GM18520 (cell line): ENCODE results near the gene BCDIN3D.

ENCODE experiments used
- ATAC-seq: cut with Tn5 transposase; IDR thresholded peaks from one replicate; pipeline ENCODE4 v1.9.1; 2021; ENCODE audit not compliant: unreplicated experiment

BCDIN3D gene

DNA sequence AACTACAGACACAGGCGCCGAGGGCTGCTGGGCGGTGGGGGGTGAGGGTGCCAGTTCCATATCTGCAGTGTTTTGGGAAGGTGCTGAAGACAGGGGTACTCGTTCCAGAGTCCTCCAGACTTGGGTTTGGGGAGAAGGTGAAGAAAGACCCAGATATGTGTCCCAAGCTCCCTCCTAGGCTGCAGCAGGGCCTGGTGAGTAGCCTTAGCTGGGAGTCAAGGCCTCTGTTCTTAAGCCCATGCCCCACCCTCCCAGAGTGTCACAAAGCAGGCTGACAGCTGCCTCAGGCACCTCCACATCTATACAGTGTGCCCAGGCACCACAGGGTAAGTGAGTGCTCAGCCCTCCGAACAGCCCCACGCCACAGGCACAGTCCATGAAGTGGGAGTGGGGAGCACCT lies 19.0 kb downstream of the BCDIN3D start:
- no peak for ATAC-seq

DNA sequence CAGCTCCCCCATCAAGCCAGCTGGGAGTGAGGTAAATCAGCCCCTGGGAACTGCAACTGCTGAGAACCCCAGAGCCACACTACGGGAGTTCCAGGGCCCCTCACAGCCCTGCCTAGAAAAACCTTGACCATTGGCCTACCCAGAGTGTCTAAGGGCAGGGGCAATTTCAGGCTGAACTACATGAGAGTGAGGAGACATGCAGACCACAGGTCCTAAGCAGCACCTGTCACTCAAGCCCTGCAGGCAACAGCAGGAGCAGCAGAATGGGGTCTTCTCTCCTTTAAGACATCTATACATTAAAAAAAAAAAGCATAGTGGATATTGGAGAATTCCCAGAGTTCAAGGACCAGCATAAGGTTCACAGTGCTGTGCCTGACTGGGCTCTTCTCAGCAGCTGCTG lies 19.6 kb downstream of the BCDIN3D start:
- no peak for ATAC-seq

DNA sequence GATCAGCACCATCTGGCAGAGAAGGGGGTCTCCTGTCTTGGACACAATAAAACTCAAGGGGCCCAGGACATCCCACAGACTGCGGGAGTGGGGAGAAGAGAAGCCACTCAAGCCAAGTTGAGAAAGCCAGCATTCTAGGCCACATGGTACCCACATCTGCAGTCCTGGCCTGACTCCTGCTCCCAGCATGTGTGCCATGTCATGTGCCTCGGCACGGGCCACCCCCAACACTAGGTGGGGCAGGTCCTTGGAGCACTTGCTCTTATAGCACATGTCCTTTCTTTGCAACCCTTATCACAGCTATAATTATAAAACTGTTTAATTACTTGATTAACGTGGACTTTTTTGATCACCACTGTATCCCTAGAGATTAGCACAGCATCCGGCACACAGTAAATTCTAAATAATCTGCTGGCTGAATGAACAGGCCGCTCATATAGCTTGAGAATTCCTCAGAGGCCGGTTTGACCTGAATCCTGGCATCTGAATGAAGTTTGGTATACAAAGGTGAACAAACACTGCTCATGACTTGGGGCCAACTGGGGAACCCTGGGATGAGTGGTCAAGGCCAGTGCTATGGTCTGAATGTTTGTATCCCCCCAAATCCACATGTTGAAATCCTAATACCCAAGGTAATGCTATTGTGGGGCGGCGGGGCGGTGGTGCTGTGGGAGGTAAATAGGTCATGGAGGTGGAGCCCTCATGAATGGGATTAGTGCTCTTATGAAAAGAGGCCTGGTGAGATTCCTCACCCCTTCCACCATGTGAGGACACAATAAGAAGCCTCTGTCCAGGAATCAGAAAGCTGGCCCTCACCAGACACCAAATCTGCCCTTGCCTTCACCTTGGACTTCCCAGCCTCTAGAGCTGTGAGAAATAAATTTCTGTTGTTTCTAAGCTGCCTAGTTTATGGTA lies 21.3 kb downstream of the BCDIN3D start:
- no peak for ATAC-seq

DNA sequence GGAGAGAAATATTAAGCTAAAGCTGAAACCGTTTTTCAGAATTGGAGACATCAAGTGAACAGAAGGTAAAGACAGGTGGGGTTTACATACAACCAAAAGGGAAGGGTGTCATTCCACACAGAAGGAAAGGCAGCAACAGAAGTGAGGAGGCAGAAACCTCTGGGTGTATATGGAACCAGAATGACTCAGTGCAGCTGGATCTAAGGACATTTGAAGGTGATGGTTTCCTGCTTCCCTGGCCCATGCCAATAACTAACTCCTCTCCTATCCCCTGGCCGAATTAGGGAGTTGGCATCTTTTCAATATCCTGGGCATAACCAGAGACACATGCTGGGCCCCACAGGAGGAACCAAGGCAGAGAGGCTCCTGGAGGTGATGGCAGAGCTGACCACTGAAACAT lies 23.1 kb downstream of the BCDIN3D start:
- no peak for ATAC-seq

DNA sequence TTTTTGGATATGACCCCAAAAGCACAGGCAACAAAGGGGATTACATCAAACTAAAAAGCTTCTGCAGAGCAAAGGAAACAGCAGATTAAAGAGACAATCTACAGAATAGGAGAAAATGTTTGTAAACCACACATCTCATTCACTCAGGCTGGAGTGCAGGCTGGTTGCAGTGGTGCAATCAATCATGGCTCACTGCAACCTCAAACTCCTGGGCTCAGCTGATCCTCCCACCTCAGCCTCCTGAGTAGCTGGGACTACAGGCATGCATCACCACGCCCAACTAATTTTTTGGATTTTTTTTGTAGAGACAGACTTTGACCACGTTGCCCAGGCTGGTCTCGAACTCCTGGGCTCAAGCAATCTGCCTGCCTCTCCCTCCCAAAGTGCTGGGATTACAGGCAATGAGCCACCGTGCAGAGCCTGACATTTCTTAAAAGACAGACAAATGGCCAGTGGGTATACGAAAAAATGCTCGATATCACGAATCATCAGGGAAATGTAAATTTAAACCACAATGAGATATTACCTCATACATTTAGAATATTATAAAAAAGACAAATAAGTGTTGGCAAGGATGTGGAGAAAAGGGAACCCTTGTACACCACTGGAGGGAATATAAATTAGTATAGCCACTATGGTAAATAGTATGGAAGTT lies 24.5 kb downstream of the BCDIN3D start:
- ATAC-seq = no peak

DNA sequence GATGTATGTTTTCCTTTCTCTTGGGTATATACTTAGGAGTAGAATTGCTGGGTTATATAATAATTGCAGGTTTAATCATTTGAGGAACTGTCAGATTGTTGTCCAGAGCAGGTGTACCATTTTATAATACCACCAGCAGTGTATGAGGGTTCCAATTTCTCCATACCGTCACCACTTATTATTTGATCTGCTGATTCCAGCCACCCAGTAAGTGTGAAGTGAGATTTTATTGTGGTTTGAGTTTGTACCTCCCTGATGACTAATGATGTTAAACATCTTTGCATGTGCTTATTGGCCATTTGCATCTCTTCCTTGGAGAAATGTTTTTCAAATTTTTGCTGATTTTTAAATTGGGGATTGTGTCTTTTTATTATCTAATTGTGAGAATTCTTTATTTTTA lies 29.8 kb downstream of the BCDIN3D start:
- ATAC-seq = no peak

DNA sequence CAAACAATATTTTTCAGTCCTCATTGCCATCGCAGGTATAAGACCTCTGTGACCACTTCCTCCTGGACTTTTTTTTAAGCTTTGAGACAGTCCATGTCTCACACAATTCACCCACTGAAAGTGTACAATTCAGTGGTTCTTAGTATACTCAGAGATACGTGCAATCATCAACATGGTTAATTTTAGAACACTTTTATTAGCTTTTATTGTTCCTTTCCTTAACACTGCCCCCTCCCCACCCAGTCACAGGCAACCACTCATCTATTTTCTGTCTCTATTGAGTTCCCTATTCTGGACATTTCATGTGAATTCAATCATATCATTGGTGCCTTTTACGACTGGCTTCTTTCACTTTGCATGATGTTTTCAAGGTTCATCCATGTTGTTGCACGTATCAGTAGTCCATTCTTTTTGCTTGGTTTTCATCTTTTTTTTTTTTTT lies 30.9 kb downstream of the BCDIN3D start:
- no peak for ATAC-seq

DNA sequence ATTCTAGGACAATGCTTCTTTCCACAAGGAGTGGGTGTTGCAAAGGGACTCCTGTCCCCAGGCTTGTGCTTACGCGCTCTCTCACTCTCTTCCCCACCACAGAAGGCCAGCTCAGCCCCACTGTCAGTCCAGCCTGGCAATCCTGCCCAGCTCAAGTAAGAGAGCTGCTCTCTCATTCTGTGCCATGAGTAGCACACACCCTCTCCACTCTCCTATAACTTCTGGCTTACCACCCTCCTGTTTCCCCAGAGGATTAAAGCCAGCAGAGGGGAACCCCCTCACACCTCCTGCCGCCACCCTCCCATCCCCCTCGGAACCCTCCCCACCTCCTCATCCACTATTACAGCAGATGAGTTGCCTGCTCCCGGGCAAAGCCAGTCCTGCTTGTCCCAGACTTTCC lies 31.8 kb downstream of the BCDIN3D start:
- ATAC-seq = no peak

DNA sequence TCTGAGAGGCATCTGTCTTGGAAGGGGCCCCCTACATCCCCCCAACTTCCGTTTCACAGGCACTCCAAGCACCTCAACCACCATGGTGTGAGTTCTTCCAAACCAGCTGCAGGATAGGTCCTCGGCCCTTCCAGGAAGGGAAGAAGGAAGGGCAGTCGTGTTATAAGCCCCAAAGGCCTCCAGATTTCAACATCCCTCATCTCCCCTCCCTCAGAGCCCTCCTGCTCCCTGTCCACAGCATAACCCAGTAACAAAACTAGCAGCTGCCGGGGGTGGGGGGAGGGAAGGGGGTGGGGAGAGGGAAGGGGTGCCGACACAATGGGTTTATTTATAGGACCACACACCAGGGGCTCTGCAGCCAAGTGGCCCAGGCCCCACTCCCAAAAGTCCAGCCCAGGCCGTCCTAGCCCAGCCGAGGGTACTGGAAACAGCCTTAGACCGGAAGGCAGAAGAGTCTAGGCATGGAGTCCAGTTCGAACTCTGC lies 33.0 kb downstream of the BCDIN3D start:
- no peak for ATAC-seq

DNA sequence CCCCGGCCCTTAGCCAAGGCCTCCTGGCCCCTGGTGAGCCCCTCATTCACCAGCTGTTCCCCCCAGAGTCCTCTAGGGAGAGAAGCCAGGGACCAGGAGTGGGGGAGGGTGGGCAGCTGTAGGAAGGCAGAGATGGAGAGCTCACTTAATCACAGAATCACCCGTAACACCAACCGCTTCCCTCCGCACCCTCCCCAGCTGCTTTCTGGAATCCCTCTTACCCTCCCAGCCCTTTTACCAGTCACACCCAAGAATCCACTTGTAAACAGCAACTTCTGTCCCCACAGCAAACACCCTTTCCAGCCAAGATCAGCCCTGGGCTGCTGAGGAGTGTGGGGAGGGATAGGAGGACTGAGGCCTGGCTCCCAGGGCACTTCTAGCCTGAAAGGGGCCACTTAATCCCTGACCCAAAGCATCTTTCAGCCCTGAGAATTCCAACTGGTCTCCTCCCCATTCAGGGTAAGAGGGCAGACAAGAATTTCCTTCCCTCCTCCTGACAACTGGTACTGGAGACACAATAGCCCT lies 33.5 kb downstream of the BCDIN3D start:
- no peak for ATAC-seq

DNA sequence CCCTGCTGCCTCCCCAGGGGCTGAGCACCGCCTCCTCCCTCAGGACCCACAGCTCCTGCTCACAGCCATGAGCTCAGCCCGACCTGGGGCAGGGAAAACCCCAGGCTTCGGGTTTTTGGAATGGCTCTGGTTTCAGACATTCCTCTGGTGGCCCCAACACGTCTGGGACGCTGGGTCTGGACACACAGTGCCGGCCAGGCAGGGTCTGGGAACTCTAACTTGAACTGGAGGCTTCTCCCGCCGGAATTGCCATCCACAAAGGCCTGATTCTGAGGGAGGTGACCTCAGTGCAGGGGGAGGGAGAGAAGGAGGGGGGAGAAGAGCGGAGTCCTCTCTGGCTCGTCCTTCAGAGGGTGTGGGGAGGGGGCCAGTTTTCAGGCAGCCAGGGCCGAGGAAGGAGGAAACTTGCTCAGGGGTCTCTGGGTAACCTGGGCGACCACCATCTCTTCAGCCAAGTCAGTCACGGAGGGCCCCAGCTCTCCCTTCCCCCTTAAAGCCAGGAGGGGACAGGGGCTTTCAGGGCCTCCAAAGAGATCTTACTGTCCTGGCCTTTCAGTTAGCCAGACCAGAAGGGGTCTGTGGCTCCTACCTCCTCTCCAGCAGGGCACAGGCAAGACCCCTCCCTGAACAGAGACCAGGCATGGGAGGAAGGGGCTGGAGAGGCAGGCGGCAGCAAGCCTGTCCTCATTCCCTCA lies 34.1 kb downstream of the BCDIN3D start:
- ATAC-seq = no peak

DNA sequence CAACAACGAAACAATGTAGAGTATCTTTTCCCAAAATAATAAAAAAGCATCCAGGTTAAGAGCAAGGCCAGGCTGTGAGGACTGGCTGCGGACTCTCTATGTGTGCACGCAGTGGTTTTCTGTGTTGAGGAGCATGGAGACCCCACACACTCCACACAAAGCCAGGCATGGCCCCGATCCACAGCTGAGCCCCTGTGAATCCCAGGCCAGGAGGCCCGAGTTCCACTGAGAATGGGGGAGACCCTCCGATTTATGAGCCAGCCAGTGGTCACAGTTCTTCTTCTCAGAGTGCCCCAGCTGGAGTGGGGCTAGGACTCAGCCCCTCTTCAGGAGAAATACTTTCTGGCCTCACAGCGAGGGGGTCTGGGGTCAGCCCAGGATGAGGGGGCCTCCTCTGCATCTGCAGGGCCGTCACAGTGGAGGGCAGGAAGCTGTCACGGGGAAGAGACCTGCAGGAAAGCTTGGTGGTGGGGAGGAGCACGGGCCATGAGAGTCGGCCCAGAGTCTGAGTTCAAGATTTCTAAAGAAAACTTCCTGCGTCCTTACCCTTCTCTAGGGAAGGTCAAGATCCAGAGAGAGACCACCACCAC lies 34.8 kb downstream of the BCDIN3D start:
- no peak for ATAC-seq

DNA sequence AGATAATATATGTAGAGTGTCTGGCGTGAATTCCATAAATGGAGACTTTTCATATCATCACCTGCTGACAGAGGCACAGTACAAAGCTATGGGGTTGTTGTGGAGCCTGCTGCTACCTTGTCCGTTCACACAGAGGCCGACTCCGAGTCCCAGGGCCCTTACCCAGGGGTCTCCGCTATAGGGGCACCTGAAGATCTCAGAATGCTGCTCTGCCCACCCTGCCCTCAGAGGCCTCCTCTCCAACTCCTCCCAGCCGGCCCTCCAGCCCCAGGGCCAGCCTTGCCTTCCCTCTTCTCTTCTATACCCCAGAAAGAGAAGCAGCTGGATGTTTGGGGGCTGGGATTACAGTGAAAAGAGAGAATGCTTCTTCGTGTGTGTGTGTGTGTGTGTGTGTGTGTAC lies 36.0 kb downstream of the BCDIN3D start:
- ATAC-seq = no peak

DNA sequence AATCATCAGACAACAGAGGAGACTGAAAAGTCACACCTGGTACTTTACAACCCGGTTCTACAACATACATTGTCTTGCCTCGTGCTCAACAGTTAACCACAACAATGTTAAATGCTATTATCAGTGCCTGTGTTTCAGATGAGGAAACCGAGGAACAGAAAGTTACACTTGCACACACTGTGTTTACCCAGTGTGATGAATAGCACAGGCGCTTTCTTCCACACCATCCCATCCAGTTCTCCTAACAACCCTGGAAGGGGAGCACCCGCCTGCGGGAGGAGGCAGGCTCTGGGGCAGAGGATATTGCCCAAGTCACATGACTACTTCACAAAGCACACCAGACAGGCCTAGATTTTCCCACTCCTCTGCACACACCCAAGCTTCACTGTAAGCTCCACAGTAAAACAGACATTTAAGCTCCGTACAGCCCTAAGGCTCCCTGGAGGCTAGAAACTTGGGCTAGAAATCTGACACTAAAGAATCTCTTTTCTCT lies 36.5 kb downstream of the BCDIN3D start:
- ATAC-seq = no peak

DNA sequence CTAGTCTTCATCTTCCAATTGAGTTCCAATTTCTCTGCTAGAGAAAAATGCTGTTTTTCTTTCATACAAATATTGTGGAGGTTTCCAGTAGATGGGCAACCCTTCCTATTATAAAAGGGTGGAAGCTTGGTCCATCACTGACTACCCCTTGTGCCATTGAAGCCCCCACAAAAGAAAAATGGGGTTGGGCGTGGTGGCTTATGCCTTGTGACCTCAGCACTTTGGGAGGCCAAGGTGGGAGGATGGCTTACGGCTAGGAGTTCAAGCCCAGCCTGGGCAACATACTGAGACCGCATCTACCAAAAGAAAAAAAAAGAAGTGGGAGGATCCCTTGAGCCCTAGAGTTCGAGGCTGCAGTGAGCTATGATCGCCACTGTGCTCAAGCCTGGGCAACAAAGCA lies 37.5 kb downstream of the BCDIN3D start:
- no peak for ATAC-seq

DNA sequence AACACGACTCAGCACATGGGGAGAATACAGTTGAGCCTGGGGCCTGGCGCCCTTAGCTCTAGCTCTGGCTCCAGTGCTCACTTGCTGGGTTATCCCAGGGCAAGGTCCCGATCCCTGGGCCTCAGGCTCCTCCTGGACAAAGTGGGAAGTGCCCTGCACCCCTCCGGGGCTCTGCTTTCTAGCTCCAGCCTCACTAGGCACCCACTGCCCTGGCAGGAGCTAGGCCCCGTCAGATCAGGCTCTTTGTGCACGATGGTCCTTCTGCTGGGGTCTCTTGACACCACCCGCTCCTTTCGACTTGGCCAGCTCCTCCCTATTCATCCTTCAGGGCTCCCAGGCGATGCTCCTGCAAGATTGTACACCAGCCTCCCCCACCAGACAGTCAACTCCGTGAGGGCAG lies 38.1 kb downstream of the BCDIN3D start:
- no peak for ATAC-seq

DNA sequence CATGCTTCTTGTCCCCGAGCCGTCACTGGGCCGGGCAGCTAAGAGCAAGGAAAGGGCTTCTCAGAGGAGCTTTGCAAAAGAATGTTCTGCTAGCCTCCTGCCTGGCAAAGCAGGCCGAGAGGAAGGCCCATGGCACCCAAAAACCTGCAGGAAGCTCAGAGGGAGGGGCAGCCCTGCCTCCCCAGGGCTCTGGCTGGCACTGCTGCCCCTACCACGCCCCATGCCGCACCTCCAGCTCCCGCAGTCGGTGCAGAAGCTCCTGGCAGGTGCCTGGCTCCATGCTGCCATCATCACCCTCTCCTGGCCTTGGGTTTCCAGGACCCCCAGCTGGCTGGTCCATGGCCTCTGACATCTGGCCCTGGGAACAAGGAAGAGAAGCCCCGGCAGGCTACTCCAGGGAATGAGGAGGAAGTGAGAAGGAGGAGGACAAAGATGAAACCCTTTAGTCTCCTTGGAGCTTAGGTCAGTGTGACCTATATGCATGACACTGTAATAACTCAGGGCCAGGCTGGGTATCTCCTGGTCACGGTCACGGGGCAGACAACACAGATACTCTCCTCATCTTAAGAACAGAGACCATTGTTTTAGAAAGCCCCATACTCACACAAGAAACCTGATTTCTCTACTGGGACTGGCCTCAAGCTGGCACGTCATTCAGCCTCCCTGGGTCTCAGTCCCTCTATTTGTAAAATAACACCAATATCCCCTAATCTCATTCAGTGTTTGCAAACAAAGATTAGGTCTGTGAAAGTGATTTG lies 39.0 kb downstream of the BCDIN3D start:
- ATAC-seq = no peak

DNA sequence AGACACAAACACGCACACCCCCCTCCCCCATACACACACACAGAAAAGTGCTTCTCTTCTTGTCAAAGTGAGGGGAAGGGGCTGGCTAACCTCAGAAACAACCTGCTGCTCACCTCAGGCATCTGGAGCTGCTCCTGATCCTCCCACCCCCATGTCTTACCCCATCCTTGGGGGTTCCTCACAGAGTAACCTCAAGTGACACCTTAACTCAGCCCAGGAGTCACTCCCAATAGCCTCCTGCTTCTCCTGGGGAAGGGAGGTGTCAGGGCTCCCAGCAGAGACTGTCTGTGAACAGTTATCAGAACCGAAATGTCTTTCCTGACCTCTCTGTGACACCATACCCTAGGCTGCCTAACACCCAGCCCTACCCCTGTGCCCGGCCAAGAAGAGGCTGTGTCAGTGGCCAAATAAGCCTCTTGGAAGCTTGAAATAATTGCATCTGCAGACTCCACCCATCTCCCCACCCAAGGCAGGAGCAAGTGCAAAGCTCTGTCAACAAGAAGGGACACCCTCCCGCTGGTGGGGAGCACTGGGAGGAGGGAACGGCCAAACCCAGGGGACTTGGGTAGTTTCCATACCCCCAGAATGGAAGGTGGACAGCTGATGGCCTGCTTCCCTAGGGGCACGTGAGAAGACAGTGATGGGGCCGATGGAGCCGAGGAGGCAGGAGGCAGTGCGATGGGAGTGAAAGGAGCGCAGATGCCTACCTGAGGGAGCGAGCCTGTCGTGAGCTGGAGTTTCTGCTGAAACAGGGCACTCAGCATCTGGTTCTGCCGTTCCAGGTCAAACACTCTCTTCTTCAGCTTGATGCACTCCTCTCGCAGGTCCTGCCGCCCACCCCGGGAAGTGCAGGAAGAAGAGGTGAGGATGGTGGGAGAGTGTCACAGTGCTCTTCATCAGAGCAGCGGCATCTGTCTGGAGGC lies 41.5 kb downstream of the BCDIN3D start:
- no peak for ATAC-seq
